Stimulated activated CD4-positive, alpha-beta T cell treated with anti-CD3 and anti-CD28 coated beads, Interleukin-12 subunit alpha, Interleukin-12 subunit beta, amount 100 ng/mL, for 4 hours (primary cell): ENCODE measurements around the gene LARGE1.
A peak's percentile ranks its signal among the peaks of the same experiment; 100 is the strongest.

Source experiments
- DNase-seq: peaks from one replicate; pipeline ENCODE4 v3.0.0-alpha.2; 2020

Gene LARGE1

GRCh38 chr22:33328789-33329296 lies 591.4 kb downstream of the LARGE1 start:
- no peak for DNase-seq

- DNase-seq = no peak
Measured at GRCh38 chr22:33327348-33327860, 592.9 kb downstream of the LARGE1 start.

- DNase-seq = no peak
Measured at GRCh38 chr22:33326540-33327295, 593.6 kb downstream of the LARGE1 start.

- no peak for DNase-seq
Measured at GRCh38 chr22:33325232-33326004, 594.9 kb downstream of the LARGE1 start.

DNA sequence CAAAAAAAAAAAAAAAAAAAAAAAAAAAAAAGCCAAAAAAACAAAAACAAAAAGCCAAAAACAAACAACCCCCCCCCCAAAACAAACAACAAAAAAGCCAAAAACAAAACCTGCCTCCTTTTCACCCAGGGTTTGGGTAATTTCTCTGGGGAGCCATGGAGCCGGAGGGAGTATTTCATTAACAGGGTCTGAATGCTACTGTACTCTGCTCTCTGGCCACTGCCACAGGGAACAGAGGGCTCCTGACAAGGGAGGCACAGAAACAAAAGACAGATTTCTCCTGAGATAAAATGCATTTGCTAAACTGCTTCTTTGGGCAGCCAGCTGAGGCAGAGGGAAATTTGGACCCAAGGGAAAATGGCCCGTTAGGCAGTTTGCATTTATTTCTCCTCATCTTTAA lies 596.0 kb downstream of the LARGE1 start:
- no peak for DNase-seq

DNA sequence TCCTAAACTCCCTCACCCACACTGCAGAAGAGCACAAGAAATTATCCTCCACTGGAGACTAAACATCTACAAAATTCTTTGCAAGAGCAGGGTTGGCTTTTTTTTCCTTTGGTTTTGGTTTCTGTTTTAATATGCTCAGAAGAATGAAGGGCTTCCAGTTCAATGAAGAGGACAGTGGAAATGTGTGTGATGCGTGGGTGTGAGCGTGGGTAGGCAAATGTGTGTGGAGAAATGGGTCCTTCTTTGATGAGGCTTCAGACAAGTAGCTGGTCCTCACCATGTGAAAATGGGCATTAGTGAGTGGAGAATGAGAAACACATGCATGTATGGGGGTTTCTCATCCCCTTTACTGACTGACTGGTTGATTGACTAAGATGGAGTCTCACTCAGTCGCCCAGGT lies 598.8 kb downstream of the LARGE1 start:
- no peak for DNase-seq

GRCh38 chr22:33315954-33316353 lies 604.3 kb downstream of the LARGE1 start:
- DNase-seq = no peak

DNA sequence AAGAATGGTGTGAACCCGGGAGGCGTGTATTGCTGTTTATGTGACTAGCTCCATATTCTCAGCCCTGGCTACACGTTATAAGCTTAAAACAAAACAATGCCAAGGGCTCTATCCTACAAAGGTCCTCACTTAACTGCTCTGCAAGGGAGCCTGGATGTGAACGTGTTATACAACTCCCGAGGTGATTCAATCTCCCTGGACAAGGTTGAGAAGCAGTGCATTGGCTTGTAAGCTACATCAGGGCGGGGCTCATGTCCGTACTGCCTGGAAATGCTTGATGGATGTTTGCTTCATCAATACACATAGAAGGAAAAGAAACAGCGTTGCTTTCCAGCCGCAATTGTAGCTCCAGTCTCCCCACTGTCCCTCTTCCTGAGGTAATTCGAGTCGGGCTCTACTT lies 605.2 kb downstream of the LARGE1 start:
- no peak for DNase-seq

GRCh38 chr22:33314316-33314715 lies 606.0 kb downstream of the LARGE1 start:
- no peak for DNase-seq

GRCh38 chr22:33303099-33303498 lies 617.2 kb downstream of the LARGE1 start:
- DNase-seq = no peak

- DNase-seq = no peak
Measured at GRCh38 chr22:33302549-33302948, 617.7 kb downstream of the LARGE1 start.

DNA sequence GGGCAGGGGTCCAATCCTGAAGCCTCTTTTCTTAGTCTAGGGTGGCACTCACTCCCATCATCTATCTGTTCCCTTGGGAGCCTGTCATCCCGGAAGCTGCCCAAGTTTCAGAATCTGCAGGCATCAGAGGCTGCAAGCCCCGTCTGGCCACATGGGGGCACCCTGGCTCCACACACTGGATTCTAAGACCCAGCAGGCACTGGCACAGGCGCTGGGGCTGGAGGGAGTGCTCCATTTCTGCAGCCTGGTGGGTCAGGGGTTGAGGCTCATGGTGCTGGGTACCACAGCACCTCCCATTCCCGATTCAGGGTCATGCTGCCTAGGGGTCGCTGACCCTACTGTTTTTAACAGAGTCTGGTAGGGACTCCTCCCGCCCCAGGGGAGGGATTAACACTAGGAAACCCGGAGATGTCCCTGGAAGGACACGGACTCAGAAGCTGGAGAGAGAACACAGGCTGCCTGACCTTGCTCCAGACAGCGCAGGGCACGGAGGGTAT lies 618.2 kb downstream of the LARGE1 start:
- DNase-seq = peak; percentile 48

GRCh38 chr22:33300165-33300564 lies 620.1 kb downstream of the LARGE1 start:
- DNase-seq = no peak

DNA sequence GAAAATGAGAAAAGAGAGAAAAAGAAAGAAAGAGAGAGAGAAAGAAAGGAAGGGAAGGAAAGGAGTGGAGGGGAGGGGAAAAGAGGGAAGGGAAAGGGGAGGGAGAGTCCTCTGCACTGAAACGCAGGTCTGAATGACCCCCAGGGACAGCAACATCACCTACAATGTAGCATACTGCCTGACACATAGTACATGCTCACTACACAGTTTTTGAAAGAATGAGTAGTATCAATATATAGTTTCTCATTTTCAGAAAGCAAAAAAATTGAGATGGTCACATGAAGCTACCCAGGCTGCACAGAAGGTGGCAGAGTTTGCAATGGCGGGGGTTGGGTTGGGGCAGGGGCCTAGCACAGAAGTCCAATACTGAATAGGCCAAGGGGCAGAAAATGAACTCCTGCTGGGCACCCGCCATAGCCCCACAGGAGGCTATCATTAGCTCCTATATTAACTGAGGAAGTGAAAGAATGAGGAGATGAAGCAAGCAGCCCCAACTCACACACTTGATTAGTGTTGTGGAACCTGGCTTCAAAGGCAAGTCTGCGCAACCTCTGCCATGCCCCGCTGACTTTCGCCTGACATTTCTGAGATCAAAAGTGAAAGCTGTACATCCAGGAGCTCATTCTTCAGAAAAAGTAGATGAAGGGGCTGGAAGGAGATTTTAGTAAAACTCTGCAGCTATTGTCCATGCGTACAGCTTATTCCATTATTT lies 620.9 kb downstream of the LARGE1 start:
- DNase-seq = no peak

GRCh38 chr22:33296941-33297340 lies 623.3 kb downstream of the LARGE1 start:
- DNase-seq = no peak

DNA sequence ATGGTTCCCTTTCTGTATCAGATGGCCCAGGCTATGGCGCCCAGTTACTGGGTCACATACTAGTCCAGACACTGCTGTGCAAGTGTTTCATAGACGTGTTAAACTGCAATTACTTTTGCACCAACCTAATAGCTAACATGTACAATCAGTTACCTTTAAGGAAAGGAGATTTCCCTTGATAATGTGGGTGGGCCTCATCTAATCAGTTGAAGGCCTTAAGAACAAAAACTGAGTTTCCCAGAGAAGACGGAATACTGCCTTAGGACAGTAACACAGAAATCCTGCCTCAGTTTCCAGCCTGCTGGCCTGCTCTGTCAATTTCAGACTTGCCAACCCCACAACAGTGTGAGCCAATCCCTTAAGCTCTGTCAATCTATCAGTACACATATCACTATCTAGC lies 632.2 kb downstream of the LARGE1 start:
- DNase-seq = no peak

DNA sequence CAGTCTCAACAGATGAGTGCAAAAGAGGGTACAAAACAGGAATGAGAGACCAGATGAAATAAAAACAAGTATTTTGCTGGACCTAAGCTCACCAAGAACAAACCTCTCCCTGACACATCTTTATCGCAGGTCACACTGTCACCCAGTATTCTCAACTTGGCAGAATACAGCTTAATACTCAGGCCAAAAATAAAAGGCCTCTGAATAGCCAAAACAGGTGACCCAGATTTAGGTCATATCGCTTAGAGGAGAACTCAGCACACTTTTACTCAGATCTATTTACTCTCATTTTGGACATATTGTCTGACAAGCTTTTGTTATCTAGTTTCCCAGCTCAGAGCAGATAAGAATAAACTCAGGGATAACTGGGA lies 645.2 kb downstream of the LARGE1 start:
- no peak for DNase-seq

GRCh38 chr22:33274214-33275072 lies 645.8 kb downstream of the LARGE1 start:
- no peak for DNase-seq

GRCh38 chr22:33272871-33273270 lies 647.4 kb downstream of the LARGE1 start:
- DNase-seq = no peak

DNA sequence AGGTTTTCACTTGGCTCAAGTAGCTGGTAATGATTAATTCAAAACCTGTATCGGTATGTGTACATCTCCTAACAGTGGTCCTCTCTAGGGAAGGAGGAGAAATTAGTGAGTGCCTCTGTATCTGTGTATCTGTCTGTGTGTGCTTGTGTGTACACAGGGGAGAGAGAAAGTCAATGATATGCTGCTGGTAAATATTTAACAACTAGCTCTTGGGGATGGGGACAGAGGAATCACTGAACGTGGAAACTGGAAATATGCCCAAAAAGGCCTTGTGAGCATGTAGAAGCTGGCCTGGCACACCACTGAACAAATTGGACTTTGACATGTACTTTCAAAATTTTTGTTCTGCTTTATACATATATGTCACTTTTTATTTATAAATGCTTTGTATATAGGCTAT lies 648.1 kb downstream of the LARGE1 start:
- no peak for DNase-seq

DNA sequence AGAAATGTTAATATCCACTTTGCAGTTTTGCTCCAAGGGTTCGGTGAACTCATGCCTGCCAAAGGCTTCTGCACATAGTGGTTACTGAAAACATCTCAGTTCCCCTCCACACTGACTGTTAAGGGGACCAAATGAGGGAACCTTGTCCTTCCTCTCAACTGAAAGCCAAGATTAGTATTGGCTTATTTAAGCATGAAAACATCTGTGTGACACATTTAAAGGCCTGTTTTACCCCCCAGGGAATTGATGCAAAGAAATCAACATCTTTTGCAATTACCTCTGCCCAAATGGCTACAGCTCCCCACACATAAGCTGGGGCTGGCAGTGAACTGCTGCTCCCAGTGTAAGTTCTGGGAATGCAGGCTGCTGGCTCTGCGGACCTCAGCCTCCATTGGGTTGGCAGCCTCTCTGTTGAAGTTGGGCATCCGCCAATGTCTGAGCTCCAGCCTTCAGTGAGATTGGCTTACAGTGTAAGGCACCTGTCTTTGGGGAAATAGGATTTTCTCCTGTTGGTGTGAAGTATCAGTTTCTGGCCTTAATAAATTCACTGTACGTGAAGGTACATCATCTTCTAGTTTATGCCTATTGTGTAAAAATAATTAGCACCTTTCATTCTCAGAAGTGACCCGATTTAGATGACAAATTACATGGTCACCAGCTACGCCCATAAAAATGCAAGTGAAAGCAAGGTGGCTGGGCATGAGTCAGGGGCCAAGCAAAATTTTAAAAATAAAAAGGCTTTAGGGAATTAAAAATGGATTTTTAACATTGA lies 648.7 kb downstream of the LARGE1 start:
- DNase-seq = no peak
